B cell (primary cell): ENCODE data around the gene SLC22A12. TPM values are rescaled to one million over a fixed set of nuclear protein-coding genes. Genes with fewer than 3 reads are reported as not detected.

ENCODE experiments used
- ATAC-seq: fragments of 200-7000 bp; cut with Tn5 transposase; one replicate; pipeline ENCODE4 v1.10.0; 2021; ENCODE audit warnings: low read depth, mild to moderate bottlenecking, moderate number of reproducible peaks, moderate library complexity
- CTCF ChIA-PET: fragments of 350-600 bp; sonication (Branson Sonifier 250); formaldehyde crosslinking; loops from one replicate; lab custom pipeline; 2021; ENCODE audit warnings: antibody characterized with exemption, inconsistent platforms; lab: Charles Lee
- POLR2A ChIA-PET: fragments of 350-600 bp; sonication (Branson Sonifier 250); formaldehyde crosslinking; loops from one replicate; lab custom pipeline; 2021; ENCODE audit warnings: antibody characterized with exemption; lab: Charles Lee
- DNase-seq: peaks from one replicate; pipeline ENCODE4 v3.0.0; 2013
- H2AFZ ChIP-seq: 2 replicates; pipeline ENCODE4 v1.6.1; 2012; ENCODE audit warnings: mild to moderate bottlenecking, low read depth, low read length; ENCODE audit not compliant: insufficient read depth, poor library complexity, severe bottlenecking
- H3K27ac ChIP-seq, 2 donors: 1 replicate in 1 of 2; 2 replicates in 1 of 2; pipeline ENCODE4 v1.5.1; 2012 to 2013; ENCODE audit warnings: low read length in 2 of 2, mild to moderate bottlenecking in 2 of 2, moderate library complexity in 1 of 2
- H3K27me3 ChIP-seq, 4 experiments: fragments of 200-600 bp in 1 of 4; sonication (generic) in 1 of 4; replicated peaks in 1 of 4; 1 replicate in 2 of 4; 2 replicates in 2 of 4; pipeline versions ENCODE4 v1.6.1 to v1.7.0; 2013 to 2016; ENCODE audit warnings: low read length in 3 of 4, mild to moderate bottlenecking in 2 of 4, mixed read lengths in 1 of 4, moderate library complexity in 1 of 4; ENCODE audit not compliant: insufficient read depth in 4 of 4, control insufficient read depth in 3 of 4; ENCODE audit errors: control extremely low read depth in 1 of 4
- H3K36me3 ChIP-seq, 2 experiments: replicated peaks in 1 of 2; 1 replicate in 1 of 2; 2 replicates in 1 of 2; pipeline versions ENCODE4 v1.6.1 to v1.7.1; 2013; ENCODE audit warnings: low read length in 1 of 2; ENCODE audit not compliant: insufficient read depth in 2 of 2, control insufficient read depth in 1 of 2; ENCODE audit errors: control extremely low read depth in 1 of 2, extremely low read depth in 1 of 2
- H3K4me1 ChIP-seq, 2 donors: fragments of 200-600 bp in 1 of 2; sonication (generic) in 1 of 2; 1 replicate in 1 of 2; 2 replicates in 1 of 2; pipeline versions ENCODE4 v1.5.1 to v1.6.1; 2013 to 2017; ENCODE audit warnings: low read length in 2 of 2; ENCODE audit not compliant: control insufficient read depth in 2 of 2, insufficient read depth in 2 of 2
- H3K4me2 ChIP-seq: replicated peaks from 2 replicates; pipeline ENCODE3; 2012; ENCODE audit warnings: mild to moderate bottlenecking, low read depth, low read length; ENCODE audit not compliant: poor library complexity, severe bottlenecking
- H3K4me3 ChIP-seq, 5 experiments: fragments of 200-600 bp in 1 of 5; sonication (generic) in 1 of 5; 1 replicate in 3 of 5; 2 replicates in 2 of 5; pipeline versions ENCODE4 v1.5.1 to v1.7.0; 2011 to 2016; ENCODE audit warnings: low read length in 4 of 5, mild to moderate bottlenecking in 4 of 5, low read depth in 2 of 5, control low read depth in 1 of 5, moderate library complexity in 1 of 5; ENCODE audit not compliant: insufficient read depth in 1 of 5; ENCODE audit errors: control extremely low read depth in 1 of 5, extremely low read depth in 1 of 5
- H3K79me2 ChIP-seq: fragments of 200-600 bp; sonication (generic); one replicate; pipeline ENCODE4 v1.6.0; 2016; ENCODE audit warnings: low read length; ENCODE audit not compliant: control insufficient read depth, insufficient read depth
- H3K9ac ChIP-seq: fragments of 200-600 bp; sonication (generic); 2 replicates; pipeline ENCODE4 v1.6.1; 2017; ENCODE audit warnings: mild to moderate bottlenecking, low read length, moderate library complexity
- H3K9me3 ChIP-seq, 3 donors: one replicate each; pipeline versions ENCODE4 v1.6.1 to v1.7.1; 2013; ENCODE audit warnings: low read length in 2 of 3; ENCODE audit not compliant: control insufficient read depth in 2 of 3, insufficient read depth in 1 of 3; ENCODE audit errors: control extremely low read depth in 1 of 3
- H4K20me1 ChIP-seq: 2 replicates; pipeline ENCODE4 v1.6.0; 2012; ENCODE audit warnings: mild to moderate bottlenecking, low read length; ENCODE audit not compliant: insufficient read depth, control insufficient read depth, poor library complexity, severe bottlenecking
- H3K27ac Mint-ChIP-seq: one replicate; pipeline ENCODE4 v1.8.0; 2021; ENCODE audit warnings: mixed read lengths
- H3K27me3 Mint-ChIP-seq: one replicate; pipeline ENCODE4 v1.8.0; 2021; ENCODE audit warnings: mixed read lengths
- H3K4me1 Mint-ChIP-seq: one replicate; pipeline ENCODE4 v1.8.0; 2021; ENCODE audit warnings: mixed read lengths
- H3K4me3 Mint-ChIP-seq: one replicate; pipeline ENCODE4 v1.8.0; 2021; ENCODE audit warnings: mixed read lengths
- H3K9me3 Mint-ChIP-seq: one replicate; pipeline ENCODE4 v1.8.0; 2022; ENCODE audit warnings: mixed read lengths; ENCODE audit not compliant: insufficient read depth
- CTCF ChIP-seq: fragments of 200-600 bp; IDR thresholded peaks from one replicate; pipeline ENCODE4 v1.8.0; 2022; ENCODE audit warnings: antibody characterized with exemption, mild to moderate bottlenecking
- EZH2 ChIP-seq: IDR thresholded peaks from 2 replicates; pipeline ENCODE4 v1.6.1; 2012; ENCODE audit warnings: borderline replicate concordance, low read depth, mild to moderate bottlenecking, moderate library complexity, low read length; ENCODE audit not compliant: insufficient read depth, poor library complexity, severe bottlenecking
- WGBS: methylation state at CpG from one replicate; pipeline ENCODE4 v1.1.5; 2013; ENCODE audit warnings: missing lambda C conversion rate; ENCODE audit not compliant: insufficient coverage; 5-methylcytosine and 5-hydroxymethylcytosine counted together
- intact Hi-C: fragments of 100-400 bp; cut with micrococcal nuclease; formaldehyde crosslinking; loops from one replicate; pipeline ENCODE4 v1.10.0; 2022
- polyA plus RNA-seq: library from polyadenylated mRNA; depleted of rRNA; stranded (reverse); fragments of >200 nt; gene quantifications from 2 replicates; pipeline ENCODE4 v1.2.3, GENCODE V29; 2012
- total RNA-seq, 2 donors: library from RNA; stranded (reverse); fragments of 120-200 nt in 1 of 2; gene quantifications; 1 replicate in 1 of 2; 2 replicates in 1 of 2; pipeline versions ENCODE4 v1.2.3 to v1.2.4, GENCODE V29; 2013 to 2022

The SLC22A12 gene
- total and polyA plus RNA-seq, 2 donors (not counting 1 experiment from before 2014, with no cell fraction given), result not detected

GRCh38 chr11:64629103-64629502 is 38.1 kb downstream of the SLC22A12 start:
- peaks cover 9% of the 10 kb centered on the region for H3K27me3 Mint-ChIP-seq
- Histone ChIP-seq H3K4me2 (no peak overlapping the region), H3K79me2 (no peaks in the 10 kb centered on the region), H2AFZ (no peak overlapping the region), H3K4me1 (peaks cover 12 to 30% of the 10 kb centered on the region in 2 donors), H4K20me1 (no peaks in the 10 kb centered on the region), H3K9ac (no peak overlapping the region), H3K36me3 (no peaks in the 10 kb centered on the region), H3K27me3 (peaks cover 0 to 4% (median 0%) of the 10 kb centered on the region in 4 experiments), H3K27ac (no peak overlapping the region), H3K9me3 (no peaks in the 10 kb centered on the region), H3K4me3 (no peak overlapping the region)
- ATAC-seq (no peak), DNase-seq (no peak)
- intact Hi-C loops, result no loop called here
- H3K4me1 Mint-ChIP-seq, result peaks cover 30% of the 10 kb centered on the region
- ChIA-PET CTCF (no interaction called here), POLR2A (no interaction called here)
- no peak overlapping the region for H3K27ac Mint-ChIP-seq
- H3K9me3 Mint-ChIP-seq, result no peaks in the 10 kb centered on the region
- TF ChIP-seq EZH2 (no peak), CTCF (no peak)
- H3K4me3 Mint-ChIP-seq, result no peak overlapping the region
- WGBS, result 96% methylated on average over 6 of the region's 6 CpGs

- H4K20me1 ChIP-seq, result no peaks in the 10 kb centered on the region
- ChIA-PET POLR2A (no interaction called here), CTCF (no interaction called here)
- Mint-ChIP-seq H3K27ac (no peak overlapping the region), H3K9me3 (no peaks in the 10 kb centered on the region), H3K27me3 (peaks cover 16% of the 10 kb centered on the region), H3K4me3 (no peak overlapping the region), H3K4me1 (peaks cover 26% of the 10 kb centered on the region)
- H3K27me3 ChIP-seq, result peaks cover 0 to 10% (median 0%) of the 10 kb centered on the region in 4 experiments
- H3K4me1 ChIP-seq, result peaks cover 6 to 21% of the 10 kb centered on the region in 2 donors
- intact Hi-C loops, result no loop called here
- no peaks in the 10 kb centered on the region for H3K36me3 ChIP-seq
- DNase-seq (no peak), ATAC-seq (no peak)
- H3K79me2 ChIP-seq, result no peaks in the 10 kb centered on the region
- no peaks in the 10 kb centered on the region for H3K9me3 ChIP-seq
- no peak overlapping the region for H3K4me2 ChIP-seq
- H3K27ac ChIP-seq, result no peak overlapping the region
- TF ChIP-seq CTCF (no peak), EZH2 (no peak)
- no peak overlapping the region for H3K4me3 ChIP-seq
- 88% methylated on average over 55 of the region's 56 CpGs for WGBS
- no peak overlapping the region for H3K9ac ChIP-seq
- H2AFZ ChIP-seq, result no peak overlapping the region
These were observed 39.0 kb downstream of the SLC22A12 start for GRCh38 chr11:64629796-64630562.
